ENCODE results near the gene ZNF606.
"Not testable (repeated sequence)": the region's sequence is repeated elsewhere in the genome, so short reads cannot be mapped to it uniquely, and the experiment has no call there.

ZNF606 gene

DNA sequence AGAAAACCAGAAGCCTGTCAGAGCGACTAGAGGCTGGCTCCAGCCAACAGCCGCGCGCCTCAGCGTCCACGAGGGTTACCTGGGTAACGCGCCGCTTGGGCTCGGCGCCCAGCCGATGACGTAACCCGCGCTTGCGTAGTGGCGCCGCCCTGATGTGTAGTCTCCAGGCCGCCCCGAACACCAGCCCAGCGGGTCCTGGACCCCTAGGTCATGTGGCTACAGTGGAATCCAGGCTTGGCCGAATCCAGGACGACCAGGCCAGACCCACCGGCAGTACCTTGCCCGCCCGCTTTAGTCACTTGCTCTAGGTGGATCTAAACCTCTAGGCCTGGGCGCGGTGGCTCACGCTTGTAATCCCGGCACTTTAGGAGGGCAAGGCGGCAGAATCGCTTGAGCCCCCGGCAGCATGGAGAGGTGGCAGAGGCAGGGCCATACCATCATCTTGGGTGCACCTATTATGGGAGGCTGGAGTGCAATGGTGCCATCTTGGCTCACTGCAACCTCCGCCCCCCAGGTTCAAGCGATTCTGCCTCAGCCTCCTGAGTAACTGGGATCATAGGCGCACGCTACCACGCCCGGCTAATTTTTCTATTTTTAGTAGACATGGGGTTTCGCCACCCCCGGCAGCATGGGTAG lies 7.2 kb upstream of the ZNF606 start:
- DNase-seq, result peak; percentile 70

DNA sequence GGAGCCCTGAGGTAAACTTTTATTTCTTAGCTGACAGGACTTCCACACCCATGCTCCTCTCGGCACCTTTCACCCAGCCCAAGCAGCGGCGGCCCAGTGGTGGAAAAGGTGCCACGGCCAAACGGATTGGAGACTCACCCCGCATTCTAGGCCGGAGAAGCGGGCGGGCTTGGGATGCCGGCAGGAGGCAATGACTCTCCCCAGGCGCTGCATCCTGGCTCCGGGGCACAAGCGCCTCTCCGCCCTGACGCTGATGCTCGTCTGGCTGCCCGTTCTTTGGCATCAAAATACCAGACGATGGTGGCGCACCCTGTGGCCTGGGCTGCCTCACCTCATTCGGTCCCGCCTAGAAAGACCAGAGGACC lies 6.7 kb upstream of the ZNF606 start:
- DNase-seq, result no peak

DNA sequence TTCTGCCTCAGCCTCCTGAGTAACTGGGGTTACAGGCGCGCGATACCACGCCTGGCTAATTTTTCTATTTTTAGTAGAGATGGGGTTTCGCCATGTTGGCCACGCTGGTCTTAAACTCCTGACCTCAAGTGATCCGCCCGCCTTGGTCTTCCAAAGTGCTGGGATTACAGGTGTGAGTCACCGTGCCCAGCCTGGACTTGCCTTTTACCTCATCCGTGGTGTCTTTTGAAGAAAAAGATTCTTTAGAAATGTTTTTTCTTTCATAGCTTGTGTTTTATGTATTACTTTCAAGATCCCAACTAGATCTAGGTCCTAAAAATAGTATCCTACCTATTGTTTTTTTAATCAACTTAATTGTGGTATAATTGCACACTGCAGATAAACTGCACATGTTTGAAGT lies 6.3 kb upstream of the ZNF606 start:
- not testable (repeated sequence) for DNase-seq

DNA sequence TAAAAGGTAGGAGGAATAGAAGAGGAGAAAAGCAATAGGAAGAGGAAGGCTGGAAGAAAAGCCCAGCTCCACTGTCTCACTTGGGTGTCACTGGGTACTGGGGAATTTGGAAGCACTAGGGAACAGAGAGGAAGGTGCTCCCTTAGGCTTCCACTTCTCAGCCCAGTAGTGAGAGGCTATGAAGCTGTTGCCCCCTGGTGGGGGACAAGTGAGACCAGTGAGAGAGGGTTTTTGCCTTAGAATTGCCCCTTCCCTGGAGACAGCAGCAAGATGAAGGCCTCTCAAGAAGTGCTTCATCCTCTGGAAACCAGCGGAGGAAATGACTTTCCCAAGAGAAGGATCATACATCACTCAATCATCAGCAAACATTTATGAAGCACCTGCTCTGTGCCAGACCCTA lies 4.7 kb upstream of the ZNF606 start:
- no peak for DNase-seq

DNA sequence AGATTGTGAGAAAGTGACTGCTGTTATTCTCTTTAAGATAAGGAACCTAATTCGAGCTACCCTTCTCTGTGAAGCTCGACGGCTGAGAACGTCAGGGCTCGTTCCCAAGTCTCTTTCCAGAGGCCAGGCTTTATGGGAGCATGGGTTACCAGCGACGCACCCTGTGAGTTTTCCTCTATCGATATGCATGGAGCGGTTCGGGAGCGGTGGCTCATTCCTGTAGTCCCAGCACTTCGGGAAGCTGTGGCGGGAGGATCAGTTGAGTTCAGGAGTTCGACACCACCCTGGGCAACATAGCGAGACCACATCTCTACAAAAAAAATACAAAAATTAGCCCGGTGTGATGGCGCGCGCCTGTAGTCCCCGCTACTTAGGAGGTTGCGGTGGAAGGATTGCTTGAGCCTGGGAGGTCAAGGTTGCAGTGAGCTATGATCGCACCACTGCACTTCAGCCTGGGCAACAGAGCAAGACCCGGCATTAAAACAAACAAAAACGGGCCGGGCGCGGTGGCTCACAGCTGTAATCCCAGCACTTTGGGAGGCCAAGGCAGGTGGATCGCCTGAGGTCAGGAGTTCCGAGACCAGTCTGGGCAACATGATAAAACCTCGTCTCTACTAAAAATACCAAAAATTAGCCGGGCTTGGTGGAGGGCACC lies 681 bp upstream of the ZNF606 start:
- DNase-seq, result no peak

DNA sequence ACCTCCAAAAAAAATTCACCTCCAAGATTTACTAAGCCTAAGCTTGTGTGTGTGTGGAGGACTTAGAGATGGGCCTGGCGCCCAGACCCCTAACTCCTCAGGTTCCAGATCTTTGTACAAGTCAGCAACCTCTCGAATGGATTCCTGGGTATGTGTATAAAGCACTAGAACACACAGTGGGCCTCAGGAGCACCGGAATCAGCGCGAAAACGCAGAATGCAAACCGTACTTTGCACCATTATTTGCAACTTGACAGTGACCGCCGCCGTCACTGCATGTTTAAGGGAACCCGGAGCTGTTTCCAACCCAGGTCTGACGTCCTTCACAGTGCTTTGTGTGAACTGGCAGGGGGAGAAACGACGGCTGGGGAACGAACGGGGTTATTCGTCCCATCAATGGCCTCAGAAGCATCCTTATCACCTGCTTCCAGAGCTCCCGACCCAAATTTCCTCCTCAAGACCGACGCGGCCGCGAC lies 688 bp downstream of the ZNF606 start:
- DNase-seq, result no peak

DNA sequence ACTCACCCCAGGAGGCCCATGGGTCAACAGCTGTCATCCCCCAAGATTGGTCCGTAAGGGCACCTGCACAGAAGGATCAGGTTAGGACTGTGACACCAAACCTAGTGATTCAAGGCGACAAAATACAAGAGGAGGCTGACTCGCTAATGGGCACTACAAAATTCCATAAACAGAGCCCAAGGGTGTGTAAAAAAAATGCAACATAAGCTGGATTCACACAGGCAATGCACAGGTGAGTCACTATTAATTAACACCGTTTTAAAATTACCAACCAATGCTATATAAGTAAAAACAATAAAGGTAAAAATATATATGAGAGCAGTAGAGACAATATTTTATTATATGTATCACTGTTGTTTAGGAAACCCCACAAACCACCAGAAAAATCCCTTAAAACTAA lies 1.9 kb downstream of the ZNF606 start:
- DNase-seq, result no peak

DNA sequence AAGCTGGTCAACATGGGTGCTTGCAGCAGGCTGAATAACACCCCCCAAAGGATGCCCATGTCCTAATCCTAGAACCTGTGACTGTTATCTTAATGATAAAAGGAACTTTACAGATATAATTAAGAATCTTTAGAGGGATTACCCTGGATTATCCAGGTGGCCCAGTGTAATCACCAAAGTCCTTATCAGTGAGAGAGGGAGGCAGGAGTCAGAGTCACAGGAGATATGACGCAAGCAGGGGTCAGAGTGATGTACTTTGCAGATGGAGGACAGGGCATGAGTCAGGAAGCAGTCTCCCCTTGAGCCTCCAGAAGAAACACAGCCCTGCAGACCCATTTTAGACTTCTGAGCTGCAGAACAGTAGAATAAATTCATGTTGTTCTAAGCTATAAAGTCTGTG lies 9.8 kb downstream of the ZNF606 start:
- DNase-seq, result no peak

DNA sequence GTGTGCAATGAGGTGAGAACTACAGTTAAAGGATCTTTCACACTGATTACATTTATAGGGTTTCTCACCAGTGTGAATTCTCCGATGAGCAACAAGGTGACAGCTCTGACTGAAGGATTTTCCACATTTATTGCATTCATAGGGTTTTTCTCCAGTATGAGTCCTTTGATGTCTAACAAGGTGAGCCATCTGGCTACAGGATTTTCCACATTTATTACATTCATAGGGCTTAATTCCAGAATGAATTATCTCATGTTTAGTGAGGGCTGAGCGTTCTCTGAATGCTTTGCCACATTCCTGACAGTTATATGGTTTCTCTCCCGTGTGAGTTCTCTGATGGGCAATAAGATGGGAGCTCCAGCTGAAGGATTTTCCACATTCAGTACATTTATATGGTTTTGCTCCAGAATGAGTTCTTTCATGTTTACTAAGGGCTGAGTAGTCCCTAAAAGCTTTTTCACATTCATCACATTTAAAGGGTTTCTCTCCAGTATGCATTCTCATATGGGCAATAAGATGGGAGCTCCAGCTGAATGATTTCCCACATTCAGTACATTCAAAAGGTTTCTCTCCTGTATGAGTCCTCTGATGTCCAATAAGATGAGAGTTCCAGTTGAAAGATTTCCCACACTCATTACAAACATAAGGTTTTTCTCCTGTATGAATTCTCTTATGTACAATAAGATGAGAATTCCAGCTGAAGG lies 23.9 kb downstream of the ZNF606 start:
- no peak for DNase-seq

DNA sequence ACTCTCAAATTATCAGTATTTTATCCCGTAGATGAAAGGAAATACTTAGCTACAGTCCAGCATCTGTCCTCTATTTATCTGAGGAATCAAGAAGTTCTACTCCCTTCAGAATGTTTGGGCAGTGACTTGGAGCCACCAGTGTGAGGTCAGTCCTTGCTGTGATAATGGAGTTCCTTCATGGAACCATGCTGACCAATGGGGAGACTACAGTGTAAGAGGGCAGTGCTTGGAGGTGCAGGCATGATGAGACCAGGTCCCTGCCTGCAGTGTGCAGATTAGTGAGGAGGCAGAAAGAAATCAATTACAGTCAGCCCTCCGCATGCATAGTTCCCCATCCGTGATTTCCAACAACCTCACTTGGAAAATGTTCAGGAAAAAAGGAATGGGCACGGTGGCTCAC lies 28.2 kb downstream of the ZNF606 start, which contains the start of gene C19orf18:
C19orf18 (minus strand) TSS at position 101 of the 400 bp plus-strand sequence. CDS start 102 bp downstream, outside the sequence.
- no peak for DNase-seq

DNA sequence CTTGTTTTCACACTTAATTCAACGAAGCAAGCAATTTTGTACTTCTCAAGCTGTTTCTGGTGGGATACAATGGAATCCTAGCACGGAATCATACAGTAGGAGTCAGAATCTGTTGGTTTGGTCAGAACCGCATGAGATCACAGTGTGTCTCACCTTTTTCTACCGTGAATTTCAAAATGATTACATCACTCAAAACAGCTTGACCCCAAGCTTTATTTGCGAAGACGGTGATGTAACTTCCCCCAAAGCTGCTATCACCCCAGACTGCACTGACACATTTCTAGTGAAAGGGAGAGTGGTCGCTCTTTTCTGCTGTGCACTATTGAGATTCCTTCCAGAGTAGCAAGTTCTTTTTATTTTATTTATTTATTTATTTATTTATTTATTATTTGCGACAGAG lies 37.9 kb downstream of the ZNF606 start:
- DNase-seq, result no peak

DNA sequence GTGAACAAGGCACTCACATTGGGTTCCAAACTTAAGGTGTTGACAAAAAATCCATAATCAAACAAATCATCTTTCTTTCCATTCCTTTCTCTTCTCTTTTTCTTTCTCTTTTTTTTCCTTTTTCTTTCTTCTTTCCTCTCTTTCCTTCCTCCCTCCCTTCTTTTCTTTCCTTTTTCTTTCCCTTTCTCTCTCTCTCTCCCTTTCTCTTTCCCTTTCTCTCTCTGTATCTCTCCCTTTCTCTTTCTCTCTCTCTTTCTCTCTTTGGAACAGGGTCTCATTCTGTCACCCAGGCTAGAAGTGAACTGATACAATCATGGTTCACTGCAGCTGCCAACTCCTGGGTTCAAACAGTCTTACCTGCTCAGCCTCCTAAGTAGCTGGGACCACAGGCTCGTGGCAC lies 40.8 kb downstream of the ZNF606 start:
- DNase-seq, result no peak

DNA sequence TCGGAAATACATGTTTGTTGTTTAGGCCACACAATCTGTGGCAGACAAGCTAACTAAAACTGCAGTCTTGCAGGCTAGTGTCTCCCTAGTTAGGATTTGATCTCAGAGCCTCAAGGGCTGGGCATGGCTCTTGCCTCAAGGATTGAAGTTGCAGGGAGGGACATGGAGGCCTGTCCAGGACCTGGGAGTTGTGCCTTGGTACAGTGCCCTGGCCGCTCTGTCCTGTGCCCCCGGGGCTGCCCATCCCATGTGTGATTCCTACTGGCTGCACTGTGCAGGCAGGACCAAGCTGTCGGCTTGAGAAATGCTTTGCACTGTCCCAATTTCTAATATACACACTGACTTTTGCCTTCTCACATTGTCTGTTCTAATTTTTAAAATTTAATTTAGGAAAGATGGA lies 47.6 kb downstream of the ZNF606 start:
- no peak for DNase-seq

DNA sequence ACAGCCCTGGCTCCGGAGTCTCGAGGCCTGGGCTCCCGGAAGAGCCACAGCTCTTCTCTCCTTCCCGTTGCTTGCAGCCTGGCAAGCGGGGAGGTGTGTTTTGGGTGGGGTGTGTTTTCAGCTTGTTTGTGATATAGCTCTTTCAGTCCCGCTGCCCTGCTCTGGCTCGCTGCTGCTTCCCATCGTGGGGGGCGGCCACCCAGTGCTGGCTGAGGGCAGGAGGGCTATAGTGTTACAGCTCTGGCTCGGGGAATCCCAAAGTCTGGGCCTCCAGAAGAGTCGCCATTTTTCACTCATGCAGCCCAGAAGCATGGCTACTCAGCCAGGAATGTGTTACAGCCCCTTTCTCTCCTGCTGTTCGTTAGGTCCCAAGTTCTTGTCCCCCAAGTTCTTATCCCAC lies 52.9 kb downstream of the ZNF606 start:
- no peak for DNase-seq

DNA sequence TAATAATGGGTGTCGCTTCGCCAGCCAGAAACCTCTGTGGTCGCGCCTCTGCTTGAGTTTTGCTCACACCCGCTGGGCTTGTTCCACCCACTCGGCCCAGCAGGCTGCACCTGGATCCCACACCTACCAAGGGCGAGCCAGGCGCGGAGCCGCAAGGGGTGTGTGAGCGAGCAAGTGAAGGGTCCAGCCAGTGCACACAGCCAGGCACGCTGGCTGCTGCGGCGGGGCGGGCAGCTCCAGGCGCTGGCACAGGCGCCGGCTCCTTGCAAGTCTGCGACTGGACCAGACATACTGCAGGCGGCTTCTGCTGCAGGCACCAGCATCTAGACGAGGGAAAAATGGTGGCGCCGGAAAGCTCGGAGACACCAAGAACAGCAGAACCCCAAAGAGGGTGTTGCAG lies 53.3 kb downstream of the ZNF606 start:
- no peak for DNase-seq

DNA sequence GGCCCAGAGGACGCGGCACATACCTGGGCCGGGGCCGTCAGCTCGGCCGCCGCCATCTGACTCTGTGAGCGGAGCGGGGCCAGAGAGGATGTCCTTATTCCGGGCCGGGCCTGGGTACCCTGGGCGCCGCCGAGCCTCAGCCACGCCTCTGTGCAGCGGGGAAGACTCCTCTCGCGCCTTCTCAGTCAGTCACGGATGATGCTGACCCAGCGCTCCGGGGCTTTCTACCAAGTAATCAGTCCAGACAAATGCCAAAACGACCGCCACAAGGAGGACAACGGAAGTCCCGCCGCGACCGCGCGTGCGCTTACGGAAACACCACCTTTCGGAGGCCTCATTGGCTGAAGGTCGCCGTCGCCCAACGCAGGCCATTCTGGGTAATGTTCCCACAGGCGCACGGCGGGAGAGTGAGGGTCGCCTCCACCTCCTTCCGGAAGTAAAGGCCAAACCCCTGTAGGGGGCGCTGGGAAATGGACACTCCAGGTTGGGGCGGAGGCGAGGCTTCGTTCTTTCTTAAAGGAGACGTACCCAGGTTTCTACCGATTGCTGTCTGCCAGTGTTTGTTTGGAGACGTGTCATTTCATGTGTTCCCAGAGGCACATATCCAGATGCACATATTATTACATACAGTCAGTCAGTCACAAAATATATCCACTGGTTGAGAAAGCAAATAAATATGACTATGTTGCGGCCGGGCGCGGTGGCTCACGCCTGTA lies 55.0 kb downstream of the ZNF606 start, which contains the start of gene ZNF256:
ZNF256 (minus strand) TSS at position 288 of the 716 bp plus-strand sequence; CDS start at position 56, 232 bp downstream.
- peak; percentile 93 for DNase-seq

DNA sequence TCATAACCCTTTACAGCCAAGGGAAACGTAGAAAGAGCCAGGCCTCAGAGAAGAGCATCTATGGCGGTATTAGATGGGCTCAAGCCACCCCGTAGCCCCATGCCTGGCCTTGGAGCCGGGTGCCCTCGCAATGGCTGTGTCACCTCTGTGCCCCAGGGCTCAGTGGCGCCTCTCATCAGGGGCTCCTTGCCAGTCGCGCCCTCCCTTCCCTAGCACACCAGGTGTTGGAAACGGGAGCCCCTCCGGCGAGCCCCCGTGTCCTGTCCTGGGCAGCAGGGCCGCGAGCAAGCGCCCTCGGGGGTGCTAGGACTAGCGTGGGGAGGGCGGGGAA lies 55.6 kb downstream of the ZNF606 start:
- no peak for DNase-seq

DNA sequence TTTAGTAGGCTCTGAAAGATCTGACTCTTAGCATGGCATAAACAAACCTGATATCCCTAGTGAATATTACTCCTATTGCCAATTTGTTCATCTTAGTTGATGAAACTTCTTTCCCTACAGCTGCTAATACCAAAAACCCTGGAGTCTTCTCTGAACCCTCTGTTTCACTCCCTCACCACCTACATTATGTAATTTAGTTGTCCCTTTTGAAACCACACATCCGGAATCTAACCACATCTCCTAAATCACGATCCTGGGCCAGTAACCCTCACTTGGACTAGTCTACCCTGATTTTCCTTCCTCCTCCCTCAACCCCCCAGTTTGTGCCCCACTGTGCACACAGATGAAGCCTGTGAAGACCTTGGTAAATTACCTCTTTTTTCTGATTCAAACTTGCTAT lies 56.3 kb downstream of the ZNF606 start:
- no peak for DNase-seq

DNA sequence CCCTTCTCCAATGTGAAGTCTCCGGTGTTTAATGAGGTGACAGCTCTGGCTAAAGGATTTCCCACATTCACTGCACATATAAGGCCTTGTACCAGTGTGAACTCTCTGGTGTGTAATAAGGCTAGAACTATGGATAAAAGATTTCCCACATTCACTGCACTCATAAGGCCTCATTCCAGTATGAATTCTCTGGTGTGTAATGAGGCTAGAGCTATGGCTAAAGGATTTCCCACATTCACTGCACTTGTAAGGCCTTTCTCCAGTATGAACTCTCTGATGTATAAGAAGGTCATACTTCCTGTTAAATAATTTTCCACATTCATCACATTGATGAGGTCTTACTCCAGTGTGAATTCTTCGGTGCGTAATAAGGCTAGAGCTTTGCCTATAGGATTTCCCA lies 61.0 kb downstream of the ZNF606 start:
- no peak for DNase-seq

DNA sequence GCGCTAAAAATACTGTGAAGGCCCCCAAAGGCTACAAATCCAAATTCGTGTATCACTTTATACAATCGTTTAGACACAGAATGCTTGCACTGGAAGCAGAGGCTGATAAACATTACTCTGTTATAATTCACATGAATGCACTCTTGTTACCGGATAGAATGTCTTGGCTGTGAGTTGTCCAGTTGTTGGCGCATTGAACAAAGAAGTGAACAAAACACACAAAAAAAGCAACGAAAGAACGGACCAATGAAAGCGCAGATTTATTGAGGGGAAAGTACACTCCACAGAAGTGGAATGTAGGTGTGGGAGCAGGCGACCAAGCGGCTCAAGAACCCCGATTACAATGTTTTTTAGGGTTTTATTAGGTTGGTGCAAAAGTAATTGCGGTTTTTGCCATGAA lies 66.9 kb downstream of the ZNF606 start:
- no peak for DNase-seq

DNA sequence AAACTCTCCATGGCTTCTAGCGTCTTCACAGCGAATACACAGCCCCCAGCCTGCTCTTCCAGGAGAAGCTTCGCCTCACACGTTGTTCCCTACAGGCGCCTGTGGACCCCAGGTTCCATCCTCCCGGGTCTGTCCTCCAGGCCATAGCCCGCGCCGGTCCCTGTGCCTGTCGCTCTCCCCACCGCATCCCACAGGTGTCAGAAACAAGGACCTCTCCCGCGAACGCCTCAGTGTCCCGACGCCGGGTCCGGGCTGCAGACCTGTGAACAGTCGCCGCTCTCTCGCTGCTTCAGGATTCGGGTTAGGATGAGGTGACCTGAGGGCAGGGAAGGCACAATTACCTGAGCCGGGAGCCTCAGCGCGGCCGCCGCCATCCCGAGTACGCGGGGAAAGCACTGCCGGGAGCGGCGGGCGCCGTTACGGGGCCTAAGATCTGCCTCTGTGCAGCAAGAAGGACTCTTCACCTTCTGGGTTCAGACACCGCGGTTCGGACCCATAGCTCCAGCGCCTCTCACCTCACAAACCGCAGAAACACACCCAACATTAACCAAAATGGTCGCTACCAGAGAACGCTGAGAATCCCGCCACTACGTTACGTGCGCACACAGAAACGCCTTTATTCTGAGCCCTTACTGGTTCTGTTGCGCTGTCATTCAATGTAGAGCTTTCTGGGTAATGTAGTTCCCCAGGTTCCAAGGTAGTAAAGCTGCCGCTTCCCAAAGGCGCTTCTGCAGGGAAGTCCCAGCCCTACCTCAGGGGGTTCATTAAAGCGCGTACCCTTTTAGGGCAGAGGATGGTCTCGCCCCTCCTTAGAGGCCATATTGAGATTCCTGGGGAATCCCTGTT lies 67.6 kb downstream of the ZNF606 start, which contains the start of gene ZNF418:
ZNF418 (minus strand) TSS at position 583 of the 846 bp plus-strand sequence. CDS start 1,580 bp downstream, outside the sequence.
- DNase-seq, result no peak

DNA sequence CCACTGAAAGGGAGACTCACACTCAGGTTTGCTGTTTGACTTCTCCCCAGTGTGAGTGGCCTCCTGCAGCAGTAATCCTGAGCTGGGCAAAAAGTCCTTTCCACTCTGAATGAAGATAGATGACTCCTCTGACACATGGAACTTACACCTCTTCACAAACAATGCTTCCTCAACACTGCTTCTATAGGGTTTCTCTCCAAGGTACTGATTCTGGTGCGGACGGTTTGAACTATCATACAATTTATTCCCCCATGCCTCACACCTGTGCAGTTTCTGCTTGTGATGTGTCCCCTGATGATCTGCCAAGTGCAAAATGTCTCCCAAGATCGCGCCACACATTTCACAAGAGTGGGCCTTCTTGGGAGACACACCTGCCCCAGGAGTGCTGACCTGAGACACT lies 75.0 kb downstream of the ZNF606 start:
- no peak for DNase-seq
